GM19023 (cell line): ENCODE data around the gene DHX15.
A peak's percentile ranks its signal among the peaks of the same experiment; 100 is the strongest.
"Not testable (repeated sequence)": the region's sequence is repeated elsewhere in the genome, so short reads cannot be mapped to it uniquely, and the experiment has no call there.

Experiments used
- ATAC-seq: cut with Tn5 transposase; IDR thresholded peaks from one replicate; pipeline ENCODE4 v1.9.1; 2021; ENCODE audit warnings: mild to moderate bottlenecking, moderate library complexity; ENCODE audit not compliant: unreplicated experiment

The DHX15 gene

GRCh38 chr4:24550441-24551175 lies 33.7 kb downstream of the DHX15 start:
- no peak for ATAC-seq

- no peak for ATAC-seq
Observed at GRCh38 chr4:24547979-24548378, 36.4 kb downstream of the DHX15 start.

- no peak for ATAC-seq
Observed at GRCh38 chr4:24544208-24544988, 40.0 kb downstream of the DHX15 start.

- no peak for ATAC-seq
Observed at GRCh38 chr4:24537025-24537424, 47.3 kb downstream of the DHX15 start.

- no peak for ATAC-seq
Observed at GRCh38 chr4:24535399-24535798, 49.0 kb downstream of the DHX15 start.

- no peak for ATAC-seq
Observed at GRCh38 chr4:24533364-24533763, 51.0 kb downstream of the DHX15 start.

DNA sequence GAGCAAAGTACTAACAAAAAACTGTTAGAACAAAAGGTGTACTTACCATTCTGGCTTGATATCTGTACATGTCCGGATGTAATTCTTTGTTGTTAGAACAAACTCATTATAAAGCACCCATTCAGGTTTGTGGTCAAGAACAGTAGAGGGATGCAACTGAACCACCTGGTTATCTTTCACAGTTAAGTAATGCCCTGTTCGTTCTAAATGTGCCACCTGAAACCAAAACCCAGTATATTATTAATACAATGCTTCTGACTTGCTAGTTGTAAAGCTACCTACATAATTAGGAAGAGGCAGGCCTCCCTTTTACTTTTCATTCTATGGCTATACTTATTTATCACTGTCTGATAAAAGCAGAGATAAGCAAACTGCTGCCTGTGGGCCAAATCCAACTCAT lies 54.8 kb downstream of the DHX15 start:
- ATAC-seq = peak; percentile 54

DNA sequence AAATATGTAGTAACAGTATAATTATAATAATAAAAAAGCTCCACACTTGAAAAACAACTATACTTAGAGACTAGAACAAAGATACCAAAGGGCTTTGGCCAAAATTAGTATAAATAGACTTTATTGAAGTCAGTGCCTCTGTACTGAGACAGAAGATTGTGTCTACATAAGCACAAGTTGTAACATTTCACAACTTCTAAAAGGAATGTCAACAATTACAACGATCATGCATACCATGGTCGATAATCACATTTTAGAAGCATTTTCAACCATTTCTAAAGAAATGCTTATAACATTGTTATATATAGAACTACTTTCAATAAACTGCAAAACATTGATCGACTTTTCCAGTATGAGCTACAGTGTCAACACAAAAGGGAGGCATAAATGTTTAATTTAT lies 57.0 kb downstream of the DHX15 start:
- no peak for ATAC-seq

DNA sequence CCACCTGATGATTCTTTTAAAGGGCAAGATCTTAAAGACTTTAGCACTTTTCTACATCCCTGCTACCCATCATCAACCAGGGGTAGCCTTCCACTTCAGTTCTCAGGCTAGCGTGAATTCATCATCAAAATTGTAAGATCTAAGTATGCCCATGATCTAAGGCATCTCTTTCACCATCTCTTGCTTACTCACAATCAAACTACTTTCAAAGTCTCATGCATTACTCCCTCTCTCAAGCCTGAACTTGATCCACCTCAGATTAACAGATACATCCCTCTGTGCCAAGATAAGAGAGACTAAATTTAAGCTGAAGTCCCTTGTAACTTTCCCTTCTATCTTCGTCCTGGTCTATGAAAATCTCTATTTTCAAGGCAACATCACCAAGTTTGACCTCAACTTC lies 62.8 kb downstream of the DHX15 start:
- no peak for ATAC-seq

DNA sequence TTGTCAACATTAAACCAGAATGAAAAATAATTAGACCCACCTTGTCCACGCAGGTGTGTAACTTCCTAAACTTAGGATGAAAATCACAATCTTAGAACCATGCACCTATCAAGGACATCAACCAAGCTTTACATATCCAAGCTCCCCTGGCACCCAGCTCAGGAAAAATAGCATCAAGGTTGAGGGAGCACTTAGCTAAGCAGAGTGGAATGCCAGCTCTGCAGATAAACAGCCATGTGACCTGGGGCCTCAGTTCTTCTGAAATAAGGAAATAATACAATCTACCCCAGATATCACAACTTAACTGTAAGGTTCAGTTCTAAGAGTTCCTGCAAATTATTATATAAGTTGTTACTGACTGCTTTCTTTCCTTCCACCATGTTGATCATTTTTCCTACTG lies 64.7 kb downstream of the DHX15 start:
- no peak for ATAC-seq

DNA sequence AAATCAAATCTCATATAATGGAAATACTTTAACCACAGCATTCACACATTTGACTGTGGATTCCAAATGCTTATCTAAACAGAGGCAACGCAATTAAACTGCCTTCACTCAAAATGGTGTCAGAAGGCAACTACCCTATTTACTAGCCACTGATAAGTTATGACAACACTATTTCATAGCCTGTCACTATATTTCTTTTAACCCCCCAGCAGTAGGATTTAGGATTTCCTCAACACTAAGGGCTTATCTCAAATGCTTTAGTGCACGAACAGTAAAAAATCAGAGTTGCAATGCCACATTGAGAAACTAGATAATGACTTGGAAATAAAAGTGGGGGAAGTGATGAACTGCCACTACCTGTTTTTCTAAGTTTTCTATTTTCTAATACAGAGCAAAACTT lies 66.7 kb downstream of the DHX15 start:
- no peak for ATAC-seq

DNA sequence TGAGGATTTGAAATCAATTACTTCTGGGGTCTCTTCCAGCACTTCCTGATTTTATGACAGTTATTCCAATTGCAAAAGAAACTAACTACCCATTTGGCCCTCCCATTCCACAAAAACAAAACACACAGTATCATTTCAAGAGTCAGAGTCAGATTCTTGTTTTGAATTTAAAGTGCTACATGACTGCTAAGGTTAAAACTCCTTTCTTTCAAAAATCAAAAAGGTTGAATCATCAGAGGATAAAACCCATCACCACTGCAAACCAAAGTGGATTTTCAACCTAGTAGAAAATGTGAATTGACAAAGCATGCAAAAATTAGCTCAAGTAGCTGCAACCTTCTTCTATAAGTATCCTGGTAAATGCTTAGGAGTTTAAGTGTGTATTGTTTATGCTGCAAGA lies 67.4 kb downstream of the DHX15 start:
- no peak for ATAC-seq

DNA sequence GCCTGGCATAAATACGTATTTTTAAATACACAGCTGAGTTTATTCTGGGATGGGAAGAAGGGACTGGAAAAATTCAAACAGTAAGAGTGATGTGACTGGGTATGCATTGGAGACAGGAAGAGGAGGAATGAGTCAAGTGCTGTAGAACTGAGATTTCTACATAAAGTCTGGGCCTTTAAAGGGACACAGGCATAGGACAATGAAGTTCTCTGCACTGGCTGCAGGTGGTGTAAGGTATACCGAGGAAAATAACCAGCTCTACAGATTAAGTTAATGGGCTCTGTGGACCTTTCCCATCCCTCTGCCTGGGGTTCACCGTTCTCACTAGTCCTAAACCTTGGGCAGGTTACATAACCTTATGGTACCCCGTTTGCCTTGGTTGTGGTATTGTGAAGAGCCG lies 68.7 kb downstream of the DHX15 start:
- ATAC-seq = no peak

- no peak for ATAC-seq
Observed at GRCh38 chr4:24514808-24515207, 69.5 kb downstream of the DHX15 start.

DNA sequence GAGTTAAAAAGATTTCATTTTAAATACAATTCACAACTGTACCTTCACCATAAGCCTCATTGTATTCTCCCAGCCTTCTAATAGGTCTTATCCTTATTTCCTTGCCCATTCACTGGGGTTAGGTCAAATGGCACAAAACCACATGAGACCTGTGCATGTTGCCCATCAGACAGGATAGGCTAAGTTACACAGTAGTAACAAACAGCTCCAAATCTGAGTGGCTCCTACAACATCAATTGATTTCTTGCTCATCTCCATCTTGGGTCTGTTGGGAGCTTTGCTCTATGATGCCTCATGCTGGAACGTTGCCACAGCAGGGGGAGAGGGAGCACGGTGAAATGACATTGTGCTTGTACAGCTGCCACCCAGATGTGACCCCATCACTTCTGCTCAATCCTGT lies 70.6 kb downstream of the DHX15 start:
- ATAC-seq = no peak

GRCh38 chr4:24511371-24512063 lies 72.8 kb downstream of the DHX15 start:
- ATAC-seq = no peak

DNA sequence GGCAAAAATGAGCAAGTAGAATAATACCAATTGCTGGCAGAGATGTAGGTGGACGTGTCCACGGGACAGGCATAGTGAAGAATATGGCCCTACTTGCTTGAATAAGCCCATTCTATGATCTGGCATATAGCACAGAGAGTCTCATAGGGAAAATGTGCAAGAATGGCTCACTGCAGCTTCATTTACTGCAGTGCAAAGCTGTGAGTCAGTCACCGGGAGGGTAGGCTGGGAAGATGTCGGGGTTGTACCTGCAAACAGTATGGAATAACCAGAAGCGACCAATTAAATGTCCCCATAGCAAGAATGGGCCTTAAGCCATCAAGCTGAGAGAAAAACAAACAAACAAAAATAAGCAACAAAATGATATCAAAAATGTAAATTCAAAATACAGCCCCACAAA lies 74.3 kb downstream of the DHX15 start:
- ATAC-seq = no peak

DNA sequence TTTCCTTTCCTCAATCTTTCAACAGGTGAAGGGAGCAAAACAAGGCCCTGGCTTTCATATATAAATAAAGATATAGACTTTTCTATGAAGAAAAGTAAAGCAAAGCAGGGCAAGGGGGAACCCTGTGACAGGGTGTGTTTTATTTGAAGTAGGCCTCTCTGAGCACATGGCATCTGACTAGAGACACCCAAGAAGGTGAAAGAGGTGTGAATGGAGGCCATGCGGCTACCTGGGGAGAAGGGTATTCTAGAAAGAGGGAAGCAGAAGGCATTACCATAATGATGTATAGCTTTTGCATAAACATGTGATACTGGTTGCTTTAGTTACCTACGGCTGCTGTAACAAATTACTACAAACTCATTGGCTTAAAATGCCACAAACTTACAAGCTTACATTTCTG lies 75.8 kb downstream of the DHX15 start:
- ATAC-seq = no peak

- no peak for ATAC-seq
Observed at GRCh38 chr4:24507439-24507838, 76.9 kb downstream of the DHX15 start.

- not testable (repeated sequence) for ATAC-seq
Observed at GRCh38 chr4:24503090-24503489, 81.3 kb downstream of the DHX15 start.

DNA sequence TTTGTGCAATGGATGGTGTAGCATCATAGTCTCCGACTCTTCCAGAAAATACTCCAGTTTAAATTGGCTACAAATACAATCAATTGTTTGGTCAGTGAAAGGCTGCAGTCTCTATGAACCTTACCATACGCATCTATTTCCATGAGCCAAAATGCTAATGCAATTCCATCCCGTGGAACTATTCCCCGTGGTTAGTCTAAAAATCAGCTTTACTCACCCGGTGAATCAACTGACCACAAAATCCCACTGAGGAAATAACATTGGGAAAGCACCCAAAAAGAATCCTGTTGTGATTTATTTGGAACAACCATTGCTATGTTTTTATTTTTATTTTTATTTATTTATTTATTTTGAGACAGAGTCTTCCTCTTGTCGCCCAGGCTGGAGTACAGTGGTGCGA lies 87.1 kb downstream of the DHX15 start:
- no peak for ATAC-seq

DNA sequence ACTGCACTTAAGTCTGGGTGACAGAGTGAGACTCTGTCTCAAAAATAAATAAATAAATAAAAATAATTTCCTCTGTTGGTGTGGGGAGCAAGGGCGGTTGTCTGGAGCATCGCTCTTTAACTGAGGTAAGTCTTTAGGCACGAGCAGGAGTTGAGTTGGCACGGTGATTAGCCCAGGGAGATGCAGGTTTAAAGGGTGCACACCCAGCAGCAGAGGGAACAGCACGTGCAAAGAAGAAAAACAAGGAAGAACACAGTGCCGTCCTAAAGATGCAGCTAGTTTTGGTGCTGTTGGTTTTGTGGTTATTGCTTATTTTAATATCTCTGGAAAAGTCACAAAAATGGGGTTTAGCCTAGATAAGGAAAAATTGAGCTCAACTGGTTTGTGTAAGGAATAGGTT lies 87.8 kb downstream of the DHX15 start:
- ATAC-seq = no peak
